WTC11 (cell line): Measurements from ENCODE around the gene MT2A.

Experiments used
- CTCF ChIP-seq: fragments of 200-600 bp; IDR thresholded peaks from 2 replicates; pipeline ENCODE4 v1.8.0; 2022; ENCODE audit warnings: antibody characterized with exemption
- E2F1 ChIP-seq: sonication (generic); formaldehyde crosslinking; IDR thresholded peaks from 2 replicates; pipeline ENCODE4 v1.8.0; 2022; ENCODE audit warnings: mild to moderate bottlenecking, missing genetic modification reagents
- FOXP1 ChIP-seq: sonication (generic); formaldehyde crosslinking; IDR thresholded peaks from 2 replicates; pipeline ENCODE4 v1.8.0; 2022; ENCODE audit warnings: missing genetic modification reagents, mild to moderate bottlenecking, moderate library complexity, borderline replicate concordance
- HMGA2 ChIP-seq: fragments of 250-450 bp; sonication (Bioruptor Pico); IDR thresholded peaks from 2 replicates; pipeline ENCODE4 v1.4.0; 2021; ENCODE audit warnings: mild to moderate bottlenecking, moderate library complexity
- MAX ChIP-seq: sonication (generic); formaldehyde crosslinking; IDR thresholded peaks from 2 replicates; pipeline ENCODE4 v1.8.0; 2022; ENCODE audit warnings: mild to moderate bottlenecking, missing genetic modification reagents
- NR1H2 ChIP-seq: sonication (generic); formaldehyde crosslinking; IDR thresholded peaks from 2 replicates; pipeline ENCODE4 v1.9.0; 2021; ENCODE audit warnings: mild to moderate bottlenecking, moderate library complexity, missing genetic modification reagents
- SMAD3 ChIP-seq: sonication (generic); formaldehyde crosslinking; IDR thresholded peaks from 2 replicates; pipeline ENCODE4 v1.8.0; 2022; ENCODE audit warnings: missing genetic modification reagents, mild to moderate bottlenecking, borderline replicate concordance
- TCF7 ChIP-seq: sonication (generic); formaldehyde crosslinking; IDR thresholded peaks from 2 replicates; pipeline ENCODE4 v1.8.0; 2022; ENCODE audit warnings: mild to moderate bottlenecking, low read depth, missing genetic modification reagents, moderate library complexity
- ZNF138 ChIP-seq: sonication (generic); formaldehyde crosslinking; conservative IDR thresholded peaks from 2 replicates; pipeline ENCODE4 v1.8.1; 2022; ENCODE audit warnings: mild to moderate bottlenecking, moderate library complexity, missing genetic modification reagents
- ZNF219 ChIP-seq: sonication (generic); formaldehyde crosslinking; IDR thresholded peaks from 2 replicates; pipeline ENCODE4 v1.8.0; 2023; ENCODE audit warnings: missing genetic modification reagents, mild to moderate bottlenecking, borderline replicate concordance

GRCh38 chr16:56560447-56560846 lies 47.9 kb upstream of the MT2A start:
- TF ChIP-seq CTCF (no peak), SMAD3 (no peak), NR1H2 (CRISPR knock-in tag) (no peak), MAX (CRISPR knock-in tag) (no peak), HMGA2 (CRISPR knock-in tag) (no peak), E2F1 (no peak), ZNF219 (CRISPR knock-in tag) (no peak), ZNF138 (CRISPR knock-in tag) (no peak), FOXP1 (CRISPR knock-in tag) (no peak), TCF7 (CRISPR knock-in tag) (no peak)
